Stimulated activated CD8-positive, alpha-beta memory T cell treated with anti-CD3 and anti-CD28 coated beads, Interleukin-12 subunit alpha, Interleukin-12 subunit beta, amount 100 ng/mL, for 1 hour (primary cell): ENCODE measurements around the gene TECTB.

Experiments used
- DNase-seq: peaks from one replicate; pipeline ENCODE4 v3.0.0-alpha.2; 2020; ENCODE audit warnings: low read depth

Gene TECTB

GRCh38 chr10:112347709-112348671, 64.8 kb downstream of the TECTB start:
- DNase-seq, result no peak

- DNase-seq, result no peak
Observed at GRCh38 chr10:112348759-112349158, 65.6 kb downstream of the TECTB start.

GRCh38 chr10:112349521-112350085, 66.4 kb downstream of the TECTB start:
- no peak for DNase-seq

GRCh38 chr10:112351146-112351545, 67.9 kb downstream of the TECTB start:
- no peak for DNase-seq

GRCh38 chr10:112352044-112352443, 68.8 kb downstream of the TECTB start:
- no peak for DNase-seq

GRCh38 chr10:112353046-112353445, 69.8 kb downstream of the TECTB start:
- no peak for DNase-seq
